Raji (cell line): ENCODE results near the gene SYNGR1.

Experiments used
- POLR2A ChIP-seq: IDR thresholded peaks from 2 replicates; pipeline ENCODE4 v1.6.1; 2011; ENCODE audit warnings: low read depth, low read length, control low read depth; ENCODE audit not compliant: insufficient read depth

The SYNGR1 gene

GRCh38 chr22:39360674-39361413 is 11.1 kb downstream of the SYNGR1 start:
- no peak for TF ChIP-seq POLR2A

GRCh38 chr22:39361496-39361895 is 11.7 kb downstream of the SYNGR1 start:
- TF ChIP-seq POLR2A = no peak

DNA sequence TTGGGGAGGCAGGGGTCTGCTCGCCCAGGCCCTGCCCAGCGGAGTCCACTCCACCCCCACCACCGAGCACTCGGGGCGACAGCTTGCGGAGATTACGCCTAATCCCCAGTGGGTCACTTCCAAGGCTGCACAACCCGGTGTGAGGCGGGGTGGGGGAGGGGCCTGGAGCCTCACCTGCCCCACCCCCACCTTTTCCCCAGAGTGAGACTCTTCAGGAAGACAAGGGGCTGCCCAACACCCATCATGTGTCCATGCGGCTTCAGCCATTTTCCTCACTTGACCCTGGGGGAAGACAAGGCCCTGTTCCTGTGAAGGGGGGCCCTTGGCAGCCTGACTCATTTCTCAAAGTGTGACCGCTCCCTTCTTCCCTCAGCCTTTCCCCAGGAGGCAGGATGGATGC is 12.5 kb downstream of the SYNGR1 start:
- TF ChIP-seq POLR2A = no peak

- no peak for TF ChIP-seq POLR2A
These were observed 13.1 kb downstream of the SYNGR1 start for GRCh38 chr22:39362932-39363331.

GRCh38 chr22:39363751-39364515 is 14.1 kb downstream of the SYNGR1 start:
- TF ChIP-seq POLR2A = no peak

- no peak for TF ChIP-seq POLR2A
These were observed 15.1 kb downstream of the SYNGR1 start for GRCh38 chr22:39364714-39365491.

GRCh38 chr22:39365492-39365780 is 15.6 kb downstream of the SYNGR1 start:
- TF ChIP-seq POLR2A = no peak

- no peak for TF ChIP-seq POLR2A
These were observed 17.2 kb downstream of the SYNGR1 start for GRCh38 chr22:39367035-39367434.

GRCh38 chr22:39368461-39368911 is 18.7 kb downstream of the SYNGR1 start:
- TF ChIP-seq POLR2A = no peak

DNA sequence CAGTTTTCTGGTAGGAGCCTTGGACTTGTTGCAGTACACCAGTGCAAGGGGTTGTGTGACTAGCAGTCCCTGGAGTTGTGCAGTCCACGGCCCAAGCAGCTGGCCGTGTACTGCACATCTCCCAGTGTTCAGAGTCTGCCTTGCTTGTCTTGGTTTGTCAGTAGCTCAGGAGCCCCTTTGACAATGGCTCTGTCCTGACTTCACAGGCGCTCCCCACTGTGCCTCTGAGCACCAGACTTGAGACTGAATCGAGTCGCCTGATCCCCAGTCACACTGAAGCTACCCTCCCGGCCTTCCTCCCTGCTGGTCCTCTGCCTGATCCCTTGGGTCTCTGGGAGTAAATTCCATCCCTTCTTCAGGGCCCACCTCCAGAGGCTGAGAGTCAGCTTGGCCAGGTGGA is 19.4 kb downstream of the SYNGR1 start:
- TF ChIP-seq POLR2A = no peak

GRCh38 chr22:39369586-39369985 is 19.8 kb downstream of the SYNGR1 start:
- no peak for TF ChIP-seq POLR2A

DNA sequence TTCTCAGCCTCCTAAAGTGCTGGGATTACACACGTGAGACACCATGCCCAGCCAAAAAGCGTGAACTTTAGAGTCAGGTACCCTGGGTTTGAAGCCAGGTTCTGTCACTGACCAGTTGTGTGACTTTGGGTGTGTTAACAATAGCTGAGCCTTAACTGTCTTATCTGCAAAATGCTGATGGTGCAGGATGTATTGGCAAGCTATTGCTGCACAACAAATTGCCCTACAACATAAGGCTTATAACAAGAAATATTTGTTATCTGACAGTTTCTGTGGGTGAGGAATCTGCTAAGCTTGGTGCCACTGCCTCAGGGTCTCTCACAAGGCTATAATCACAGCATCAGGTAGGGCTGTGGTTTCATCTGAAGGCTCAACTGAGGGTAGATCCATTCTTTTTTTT is 21.9 kb downstream of the SYNGR1 start:
- no peak for TF ChIP-seq POLR2A

DNA sequence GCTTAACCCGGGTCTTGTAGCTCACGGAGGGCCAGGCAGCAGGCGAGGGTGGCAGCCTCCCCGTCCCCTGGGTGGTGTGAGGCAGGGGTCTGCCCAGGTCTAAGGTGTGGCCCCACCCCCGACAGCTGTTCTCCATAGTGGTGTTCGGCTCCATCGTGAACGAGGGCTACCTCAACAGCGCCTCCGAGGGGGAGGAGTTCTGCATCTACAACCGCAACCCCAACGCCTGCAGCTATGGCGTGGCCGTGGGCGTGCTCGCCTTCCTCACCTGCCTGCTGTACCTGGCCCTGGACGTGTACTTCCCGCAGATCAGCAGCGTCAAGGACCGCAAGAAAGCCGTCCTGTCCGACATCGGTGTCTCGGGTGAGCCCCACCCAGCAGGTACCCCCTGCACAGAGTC is 24.4 kb downstream of the SYNGR1 start:
- no peak for TF ChIP-seq POLR2A

DNA sequence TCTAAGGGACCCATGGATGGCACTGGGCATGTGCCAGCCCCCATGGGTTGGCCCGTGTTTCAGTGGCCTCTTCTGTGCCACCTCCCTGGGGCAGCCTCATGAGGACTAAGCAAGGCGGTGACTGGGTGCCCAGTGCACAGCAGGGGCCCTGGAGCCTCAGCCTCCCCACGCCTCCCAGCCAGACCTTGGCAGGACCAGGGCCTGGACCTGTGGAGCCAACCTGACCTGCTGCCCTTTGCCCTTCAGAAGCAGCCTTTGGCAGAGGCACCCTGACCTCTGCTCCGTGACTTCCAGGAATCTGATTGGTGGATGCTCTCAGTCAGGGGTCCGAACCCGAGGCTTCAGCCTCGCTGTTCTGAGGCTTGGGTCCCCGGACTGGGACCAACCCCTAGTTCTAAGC is 25.0 kb downstream of the SYNGR1 start:
- no peak for TF ChIP-seq POLR2A

DNA sequence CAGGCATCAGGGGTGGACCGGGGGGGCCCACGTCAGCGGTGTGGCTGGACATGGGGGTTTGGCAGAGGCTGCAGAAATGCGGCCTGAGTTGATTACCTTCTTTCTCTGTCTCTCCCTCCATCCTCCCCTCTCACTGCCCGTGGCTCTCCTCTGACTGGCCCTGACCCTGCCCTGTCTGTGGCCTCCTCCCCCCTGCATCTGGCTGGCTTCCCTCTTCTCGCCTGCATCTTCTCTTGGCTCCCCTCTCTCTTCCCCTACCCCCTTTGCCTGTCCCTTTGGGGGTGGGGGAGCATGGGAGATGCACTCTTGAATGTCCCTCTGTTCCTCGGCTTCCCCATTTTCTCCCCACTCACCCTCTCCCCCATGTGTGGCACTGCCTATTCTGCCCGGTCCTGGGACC is 25.9 kb downstream of the SYNGR1 start:
- no peak for TF ChIP-seq POLR2A
